K562 (cell line): Measurements from ENCODE around the gene LYPLA2. TPM values are rescaled to one million over a fixed set of nuclear protein-coding genes. Genes with fewer than 3 reads are reported as not detected.

ENCODE experiments used
- BMI1 ChIP-seq: fragments of 150-350 bp; IDR thresholded peaks from 2 replicates; pipeline ENCODE4 v1.6.1; 2014; ENCODE audit warnings: low read length
- CBFB ChIP-seq: sonication (generic); formaldehyde crosslinking; IDR thresholded peaks from 2 replicates; pipeline ENCODE4 v1.4.0; 2020; ENCODE audit warnings: mild to moderate bottlenecking, missing genetic modification reagents
- DDX20 ChIP-seq: fragments of 450-650 bp; IDR thresholded peaks from 2 replicates; pipeline ENCODE4 v1.6.1; 2016; ENCODE audit warnings: missing genetic modification characterization, low read depth, mild to moderate bottlenecking, missing compliant biosample characterization, moderate library complexity
- FOXA3 ChIP-seq, 2 experiments: fragments of 450-650 bp in 1 of 2; sonication (generic) in 1 of 2; formaldehyde crosslinking; IDR thresholded peaks in 1 of 2; conservative IDR thresholded peaks in 1 of 2; 2 replicates each; pipeline versions ENCODE4 v1.4.0 to v1.8.0; 2020 to 2022; ENCODE audit warnings: mild to moderate bottlenecking in 2 of 2, missing genetic modification reagents in 1 of 2
- FOXM1 ChIP-seq, 2 experiments: fragments of 450-650 bp in 1 of 2; sonication (generic) in 1 of 2; formaldehyde crosslinking in 1 of 2; IDR thresholded peaks; 2 replicates each; pipeline versions ENCODE4 v1.6.1 to v1.9.0; 2017 to 2022; ENCODE audit warnings: low read depth in 2 of 2, mild to moderate bottlenecking in 2 of 2, missing genetic modification reagents in 1 of 2, moderate library complexity in 1 of 2
- MCM5 ChIP-seq: fragments of 450-650 bp; IDR thresholded peaks from 2 replicates; pipeline ENCODE4 v1.6.1; 2016; ENCODE audit warnings: low read depth
- NFIC ChIP-seq: fragments of 450-650 bp; IDR thresholded peaks from 2 replicates; pipeline ENCODE4 v1.6.1; 2017; ENCODE audit warnings: mild to moderate bottlenecking, inconsistent platforms
- PCBP1 ChIP-seq: fragments of 200-400 bp; formaldehyde crosslinking; IDR thresholded peaks from 2 replicates; pipeline ENCODE4 v1.6.1; 2018; ENCODE audit warnings: mild to moderate bottlenecking, low read depth, low read length; ENCODE audit not compliant: poor library complexity, severe bottlenecking
- RCOR1 ChIP-seq, 2 experiments: IDR thresholded peaks; 2 replicates each; pipeline ENCODE4 v1.6.1; 2012; ENCODE audit warnings: low read depth in 2 of 2, low read length in 2 of 2, borderline replicate concordance in 1 of 2, improper control_type of control experiment in 1 of 2
- SNRNP70 ChIP-seq: fragments of 200-400 bp; formaldehyde crosslinking; optimal IDR thresholded peaks from 2 replicates; pipeline ENCODE3; 2017; ENCODE audit warnings: low read depth, low read length
- ZBTB49 ChIP-seq: sonication (generic); formaldehyde crosslinking; IDR thresholded peaks from 2 replicates; pipeline ENCODE4 v1.8.0; 2022; ENCODE audit warnings: missing genetic modification reagents, mild to moderate bottlenecking, borderline replicate concordance
- ZNF431 ChIP-seq: sonication (generic); formaldehyde crosslinking; IDR thresholded peaks from 2 replicates; pipeline ENCODE4 v1.8.0; 2022; ENCODE audit warnings: mild to moderate bottlenecking, missing genetic modification reagents
- ZNF79 ChIP-seq: fragments of 250-450 bp; sonication (Bioruptor Pico); IDR thresholded peaks from 2 replicates; pipeline ENCODE4 v1.4.0; 2020; ENCODE audit warnings: low read depth, mild to moderate bottlenecking, moderate library complexity
- polyA plus RNA-seq, 8 experiments: library from polyadenylated mRNA; depleted of rRNA in 4 of 8; stranded (reverse) in 5 of 8; unstranded in 3 of 8; fragments of >200 nt; fragmentation: Nextera tagmentation in 2 of 8; fragmentation: Illumina TruSeq in 1 of 8; extraction: Ambion mirVana in 2 of 8; extraction: Trizol in 1 of 8; gene quantifications; 2 replicates each; pipeline versions ENCODE4 v1.2.1 to v1.2.3, GENCODE V29; 2011 to 2014; ENCODE audit warnings: inconsistent platforms in 1 of 8, missing spikeins in 1 of 8
- total RNA-seq, 7 experiments: library from RNA; depleted of rRNA in 6 of 7; stranded (reverse); fragments of >200 nt in 6 of 7; fragmentation: Illumina TruSeq in 2 of 7; extraction: Trizol in 2 of 7; gene quantifications; 2 replicates each; pipeline versions ENCODE4 v1.2.1 to v1.2.3, GENCODE V29; 2011 to 2021; ENCODE audit warnings: low replicate concordance in 1 of 7
- TF ChIP-seq, protein P1 (sequence below): sonication (generic); formaldehyde crosslinking; IDR thresholded peaks from 2 replicates; pipeline ENCODE4 v1.4.0; 2020; ENCODE audit warnings: mild to moderate bottlenecking, missing genetic modification reagents
- TF ChIP-seq, protein P2 (sequence below): fragments of 250-450 bp; sonication (Bioruptor Pico); IDR thresholded peaks from 2 replicates; pipeline ENCODE4 v1.9.0; 2021; ENCODE audit warnings: mild to moderate bottlenecking
- TF ChIP-seq, protein P3 (sequence below): fragments of 450-650 bp; IDR thresholded peaks from 2 replicates; pipeline ENCODE4 v1.6.1; 2016; ENCODE audit warnings: borderline replicate concordance

The LYPLA2 gene
- total and polyA plus RNA-seq, 9 of the 15 experiments (the other 6 are each of a cell fraction or from before 2014, with no cell fraction given), result 3.9 to 128 (median 60.1) TPM

- TF ChIP-seq FOXM1 (IDR thresholded peaks at IDR 0.05; ENCODE audit: low read depth) (no peak), FOXM1 (CRISPR knock-in tag; IDR thresholded peaks at IDR 0.05; ENCODE audit: low read depth) (no peak; the same call in 1 of the 2 replicates), CBFB (CRISPR knock-in tag) (0 out of 2 replicates have a peak, but pooled peaks have one; percentile 23), RCOR1 (IDR thresholded peaks at IDR 0.05; ENCODE audit: borderline replicate concordance in 1 of 2, low read depth in 2 of 2, low read length in 2 of 2) (peak in 1 of 2 experiments; percentile 22; a peak in 1 of 4 replicates), BMI1 (no peak), ZBTB49 (CRISPR knock-in tag) (no peak), DDX20 (no peak), ZNF431 (CRISPR knock-in tag) (no peak), NFIC (peak; percentile 41; the same call in 1 of the 2 replicates), ZNF79 (CRISPR knock-in tag) (no peak), PCBP1 (no peak), MCM5 (no peak), SNRNP70 (no peak), FOXA3 (CRISPR knock-in tag; conservative IDR thresholded peaks at IDR 0.05 in 1 of 2, IDR thresholded peaks at IDR 0.05 in 1 of 2) (no peak)
- TF ChIP-seq, protein P1, sequence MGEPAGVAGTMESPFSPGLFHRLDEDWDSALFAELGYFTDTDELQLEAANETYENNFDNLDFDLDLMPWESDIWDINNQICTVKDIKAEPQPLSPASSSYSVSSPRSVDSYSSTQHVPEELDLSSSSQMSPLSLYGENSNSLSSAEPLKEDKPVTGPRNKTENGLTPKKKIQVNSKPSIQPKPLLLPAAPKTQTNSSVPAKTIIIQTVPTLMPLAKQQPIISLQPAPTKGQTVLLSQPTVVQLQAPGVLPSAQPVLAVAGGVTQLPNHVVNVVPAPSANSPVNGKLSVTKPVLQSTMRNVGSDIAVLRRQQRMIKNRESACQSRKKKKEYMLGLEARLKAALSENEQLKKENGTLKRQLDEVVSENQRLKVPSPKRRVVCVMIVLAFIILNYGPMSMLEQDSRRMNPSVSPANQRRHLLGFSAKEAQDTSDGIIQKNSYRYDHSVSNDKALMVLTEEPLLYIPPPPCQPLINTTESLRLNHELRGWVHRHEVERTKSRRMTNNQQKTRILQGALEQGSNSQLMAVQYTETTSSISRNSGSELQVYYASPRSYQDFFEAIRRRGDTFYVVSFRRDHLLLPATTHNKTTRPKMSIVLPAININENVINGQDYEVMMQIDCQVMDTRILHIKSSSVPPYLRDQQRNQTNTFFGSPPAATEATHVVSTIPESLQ (CRISPR knock-in tag), result no peak
- TF ChIP-seq, protein P2, sequence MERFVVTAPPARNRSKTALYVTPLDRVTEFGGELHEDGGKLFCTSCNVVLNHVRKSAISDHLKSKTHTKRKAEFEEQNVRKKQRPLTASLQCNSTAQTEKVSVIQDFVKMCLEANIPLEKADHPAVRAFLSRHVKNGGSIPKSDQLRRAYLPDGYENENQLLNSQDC (CRISPR knock-in tag), result no peak
- TF ChIP-seq, protein P3, sequence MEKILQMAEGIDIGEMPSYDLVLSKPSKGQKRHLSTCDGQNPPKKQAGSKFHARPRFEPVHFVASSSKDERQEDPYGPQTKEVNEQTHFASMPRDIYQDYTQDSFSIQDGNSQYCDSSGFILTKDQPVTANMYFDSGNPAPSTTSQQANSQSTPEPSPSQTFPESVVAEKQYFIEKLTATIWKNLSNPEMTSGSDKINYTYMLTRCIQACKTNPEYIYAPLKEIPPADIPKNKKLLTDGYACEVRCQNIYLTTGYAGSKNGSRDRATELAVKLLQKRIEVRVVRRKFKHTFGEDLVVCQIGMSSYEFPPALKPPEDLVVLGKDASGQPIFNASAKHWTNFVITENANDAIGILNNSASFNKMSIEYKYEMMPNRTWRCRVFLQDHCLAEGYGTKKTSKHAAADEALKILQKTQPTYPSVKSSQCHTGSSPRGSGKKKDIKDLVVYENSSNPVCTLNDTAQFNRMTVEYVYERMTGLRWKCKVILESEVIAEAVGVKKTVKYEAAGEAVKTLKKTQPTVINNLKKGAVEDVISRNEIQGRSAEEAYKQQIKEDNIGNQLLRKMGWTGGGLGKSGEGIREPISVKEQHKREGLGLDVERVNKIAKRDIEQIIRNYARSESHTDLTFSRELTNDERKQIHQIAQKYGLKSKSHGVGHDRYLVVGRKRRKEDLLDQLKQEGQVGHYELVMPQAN, result peak; percentile 71
Measured at GRCh38 chr1:23799570-23800399, 8.8 kb downstream of the LYPLA2 start (continued).
